Transverse colon (tissue), 4 donors: Measurements from ENCODE around the gene CHPT1. TPM values are rescaled to one million over a fixed set of nuclear protein-coding genes. Genes with fewer than 3 reads are reported as not detected.

Source experiments
- DNase-seq: peaks from one replicate; pipeline ENCODE4 v3.0.0-alpha.2; 2019
- H3K27ac ChIP-seq, 4 donors: fragments of 200-600 bp; sonication (generic); 2 replicates each; pipeline ENCODE4 v1.5.1; 2016 to 2018; ENCODE audit warnings: inconsistent platforms in 4 of 4
- H3K27me3 ChIP-seq: fragments of 200-600 bp; sonication (generic); 2 replicates; pipeline ENCODE4 v1.5.1; 2017; ENCODE audit warnings: inconsistent platforms
- H3K36me3 ChIP-seq, 4 donors: fragments of 200-600 bp; sonication (generic); 2 replicates each; pipeline ENCODE4 v1.5.1; 2017 to 2019; ENCODE audit warnings: inconsistent platforms in 4 of 4
- H3K4me1 ChIP-seq, 4 donors: fragments of 200-600 bp; sonication (generic); 2 replicates each; pipeline ENCODE4 v1.5.1; 2017 to 2020; ENCODE audit warnings: inconsistent platforms in 4 of 4
- H3K4me3 ChIP-seq, 4 donors: fragments of 200-600 bp; sonication (generic); 1 replicate in 1 of 4; 2 replicates in 3 of 4; pipeline versions ENCODE4 v1.5.1 to v1.6.1; 2017 to 2019; ENCODE audit warnings: inconsistent platforms in 4 of 4
- H3K9me3 ChIP-seq, 2 donors: fragments of 200-600 bp; sonication (generic); 2 replicates each; pipeline ENCODE4 v1.5.1; 2017 to 2019; ENCODE audit warnings: inconsistent platforms in 2 of 2
- EP300 ChIP-seq: sonication (generic); formaldehyde crosslinking; IDR thresholded peaks from one replicate; pipeline ENCODE4 v1.6.1; 2017; ENCODE audit warnings: antibody characterized with exemption, low read depth
- POLR2A ChIP-seq: fragments of 450-650 bp; IDR thresholded peaks from one replicate; pipeline ENCODE4 v1.6.1; 2016; ENCODE audit warnings: antibody characterized with exemption, mild to moderate bottlenecking, moderate library complexity
- POLR2AphosphoS5 ChIP-seq, 3 donors: sonication (generic); formaldehyde crosslinking; IDR thresholded peaks; one replicate each; pipeline ENCODE4 v1.6.1; 2016; ENCODE audit warnings: antibody characterized with exemption in 3 of 3
- WGBS, 2 donors: methylation state at CpG; one replicate each; pipeline ENCODE4 v1.1.5; 2018; ENCODE audit warnings: low coverage in 1 of 2; 5-methylcytosine and 5-hydroxymethylcytosine counted together
- in situ Hi-C, 4 donors: fragments of 200-750 bp; cut with MboI; loops; one replicate each; pipeline versions ENCODE4 v1.15.0 to v1.15.1; 2017; ENCODE audit warnings: low sequenced_read_pairs in 3 of 4, low pct_ligation_motif_present in 1 of 4, low pct_unique_long_range_greater_than_20kb in 1 of 4
- intact Hi-C: fragments of 100-400 bp; cut with DNase I; formaldehyde crosslinking; loops from one replicate; pipeline ENCODE4 v1.15.1; 2023; ENCODE audit warnings: low total_unique reads
- total RNA-seq, 4 donors: library from RNA; depleted of rRNA; stranded (reverse); fragments of >200 nt; gene quantifications; one replicate each; pipeline ENCODE4 v1.1.0, GENCODE V29; 2016
- TF ChIP-seq, protein P1 (sequence below), 5 experiments: fragments of 200-600 bp in 3 of 5; fragments of 450-650 bp in 2 of 5; sonication (generic) in 3 of 5; IDR thresholded peaks; 1 replicate in 2 of 5; 2 replicates in 3 of 5; pipeline ENCODE4 v1.5.1; 2016 to 2017; ENCODE audit warnings: antibody characterized with exemption in 5 of 5, inconsistent platforms in 3 of 5, mild to moderate bottlenecking in 2 of 5, moderate library complexity in 1 of 5

Gene CHPT1
- total RNA-seq, 4 donors from 2014 or later, result 114 to 215 (median 138) TPM

DNA sequence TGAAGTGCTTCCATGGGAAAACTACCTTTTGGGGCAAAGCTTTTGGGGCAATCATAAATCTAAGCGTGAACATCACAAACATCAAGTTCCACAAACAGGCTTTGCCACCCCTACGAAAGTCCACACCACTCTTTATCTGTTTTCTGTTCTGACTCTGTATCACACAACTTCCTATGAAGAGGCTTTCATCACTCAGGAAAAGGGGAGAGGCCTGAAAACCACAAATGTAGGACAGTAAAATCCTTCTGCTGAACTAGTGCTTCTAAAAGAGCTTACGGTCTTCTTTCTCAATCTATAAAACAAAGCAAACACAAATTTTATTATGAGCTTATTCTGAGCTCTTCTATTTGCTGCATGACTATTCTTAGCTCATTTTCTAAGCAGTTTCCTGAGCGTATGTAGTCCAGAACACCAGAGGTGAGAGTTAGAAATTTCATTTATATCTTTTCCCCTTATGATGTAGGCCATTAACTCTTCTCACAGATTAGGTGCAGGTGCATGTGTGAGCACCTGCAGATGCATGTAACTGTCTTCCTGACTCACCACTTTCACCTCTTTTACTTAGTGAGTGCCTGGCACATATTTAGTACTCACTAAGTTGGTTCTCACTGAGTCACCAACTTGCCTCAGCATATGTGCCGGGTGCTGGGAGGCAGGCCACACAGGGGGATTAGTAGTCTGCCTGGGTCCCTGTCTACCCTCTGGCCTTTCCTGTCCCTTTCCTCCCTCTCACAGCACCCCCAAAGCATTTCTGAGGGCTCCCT is 74.8 kb downstream of the CHPT1 start:
- intact Hi-C loops, result loop anchor here (2.0 kb wide), 1 partner anchor 67 kb away; no protein-coding TSS in a partner anchor
- TF ChIP-seq, protein P1, sequence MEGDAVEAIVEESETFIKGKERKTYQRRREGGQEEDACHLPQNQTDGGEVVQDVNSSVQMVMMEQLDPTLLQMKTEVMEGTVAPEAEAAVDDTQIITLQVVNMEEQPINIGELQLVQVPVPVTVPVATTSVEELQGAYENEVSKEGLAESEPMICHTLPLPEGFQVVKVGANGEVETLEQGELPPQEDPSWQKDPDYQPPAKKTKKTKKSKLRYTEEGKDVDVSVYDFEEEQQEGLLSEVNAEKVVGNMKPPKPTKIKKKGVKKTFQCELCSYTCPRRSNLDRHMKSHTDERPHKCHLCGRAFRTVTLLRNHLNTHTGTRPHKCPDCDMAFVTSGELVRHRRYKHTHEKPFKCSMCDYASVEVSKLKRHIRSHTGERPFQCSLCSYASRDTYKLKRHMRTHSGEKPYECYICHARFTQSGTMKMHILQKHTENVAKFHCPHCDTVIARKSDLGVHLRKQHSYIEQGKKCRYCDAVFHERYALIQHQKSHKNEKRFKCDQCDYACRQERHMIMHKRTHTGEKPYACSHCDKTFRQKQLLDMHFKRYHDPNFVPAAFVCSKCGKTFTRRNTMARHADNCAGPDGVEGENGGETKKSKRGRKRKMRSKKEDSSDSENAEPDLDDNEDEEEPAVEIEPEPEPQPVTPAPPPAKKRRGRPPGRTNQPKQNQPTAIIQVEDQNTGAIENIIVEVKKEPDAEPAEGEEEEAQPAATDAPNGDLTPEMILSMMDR (IDR thresholded peaks at IDR 0.05), result no peak
- TF ChIP-seq POLR2AphosphoS5 (IDR thresholded peaks at IDR 0.05) (no peak), POLR2A (no peak), EP300 (no peak)
- WGBS, 2 donors, result 51 to 57% methylated on average over 3 to 5 of the region's 5 CpGs

DNA sequence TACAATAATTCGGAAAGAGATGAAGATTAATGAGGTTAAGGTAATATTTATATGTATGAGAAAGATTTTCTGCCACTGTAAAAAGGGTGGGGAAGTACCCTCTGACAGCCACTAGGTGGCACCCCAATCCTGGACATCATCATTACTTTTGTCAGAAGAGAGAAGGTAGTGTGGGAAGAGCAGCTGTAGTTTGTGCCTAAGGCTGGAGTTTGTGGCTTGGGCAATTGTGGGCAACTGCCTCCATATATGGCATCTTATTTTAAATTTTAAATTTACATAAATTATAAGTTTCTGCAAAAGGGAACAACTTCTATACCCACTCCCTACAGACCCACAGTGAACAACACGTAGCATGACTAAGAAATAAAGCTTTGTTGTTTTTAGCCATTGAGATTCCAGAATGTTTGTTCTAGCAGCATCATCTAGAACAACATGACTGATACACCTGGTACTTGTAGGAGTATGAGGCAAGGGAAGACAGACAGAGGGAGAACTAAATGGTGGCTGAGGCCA is 76.3 kb downstream of the CHPT1 start:
- DNase-seq, result peak; percentile 69
- in situ Hi-C loops, result loop anchor here in 3 of 4 donors (5.0 to 25.0 kb wide), 5 partner anchors 59 to 361 kb away; partner anchors contain the start of genes ARL1 (in 2 of the 3) and GNPTAB (in 2 of the 3)
- Histone ChIP-seq H3K9me3 (no peaks in the 10 kb centered on the region), H3K36me3 (peaks cover 0 to 12% (median 5%) of the 10 kb centered on the region in 4 donors), H3K27ac (no peak overlapping the region), H3K4me3 (no peak overlapping the region), H3K27me3 (no peaks in the 10 kb centered on the region), H3K4me1 (peaks cover 0 to 41% (median 0%) of the 10 kb centered on the region in 4 donors)
- TF ChIP-seq EP300 (no peak), POLR2AphosphoS5 (IDR thresholded peaks at IDR 0.05) (peak in 1 of 3 donors; percentile 53)
- TF ChIP-seq, protein P1 (IDR thresholded peaks at IDR 0.05), result peak; percentile 93 to 96 (median 95)
- intact Hi-C loops, result loop anchor here (2.0 kb wide), 1 partner anchor 65 kb away; no protein-coding TSS in a partner anchor
- WGBS, 2 donors, result 50 to 52% methylated on average over 2 of the region's 2 CpGs

More for the DNA sequence above, 74.8 kb downstream of the CHPT1 start:
- DNase-seq, result no peak
- in situ Hi-C loops, result loop anchor here in 3 of 4 donors (5.0 to 25.0 kb wide), 5 partner anchors 60 to 360 kb away; partner anchors contain the start of genes ARL1 (in 2 of the 3) and GNPTAB (in 2 of the 3)
- Histone ChIP-seq H3K9me3 (no peaks in the 10 kb centered on the region), H3K27me3 (no peaks in the 10 kb centered on the region), H3K27ac (no peak overlapping the region), H3K36me3 (peaks cover 0 to 19% (median 9%) of the 10 kb centered on the region in 4 donors), H3K4me1 (peaks cover 0 to 26% (median 0%) of the 10 kb centered on the region in 4 donors), H3K4me3 (no peak overlapping the region)

DNA sequence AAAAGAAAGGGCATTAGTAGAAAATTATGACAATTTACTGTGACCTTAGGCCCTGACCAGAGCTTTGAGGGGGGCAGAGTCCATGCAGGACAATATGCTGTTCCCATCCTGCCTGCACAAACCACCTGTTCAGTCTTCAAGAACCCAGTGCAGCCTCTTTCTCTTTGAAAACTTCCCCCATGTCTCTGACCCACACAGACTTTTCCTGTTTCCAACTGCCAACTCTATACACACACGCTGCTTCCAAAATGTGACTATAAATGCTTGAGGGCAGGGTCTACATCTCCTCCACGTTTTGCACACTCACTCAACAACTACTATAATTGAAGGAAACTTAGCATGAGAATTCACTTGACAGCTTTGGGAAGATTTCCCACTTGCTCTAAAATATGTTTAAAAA is 78.4 kb downstream of the CHPT1 start:
- intact Hi-C loops, result no loop called here
- peaks cover 0 to 57% (median 0%) of the 10 kb centered on the region in 4 donors for H3K4me1 ChIP-seq
- peaks cover 0 to under 1% (median 0%) of the 10 kb centered on the region in 4 donors for H3K36me3 ChIP-seq
- H3K9me3 ChIP-seq, result no peaks in the 10 kb centered on the region
- H3K27me3 ChIP-seq, result no peaks in the 10 kb centered on the region
- no peak overlapping the region for H3K4me3 ChIP-seq
- 49 to 56% methylated on average over 2 of the region's 2 CpGs for WGBS, 2 donors
- no peak overlapping the region for H3K27ac ChIP-seq
- TF ChIP-seq POLR2A (no peak), POLR2AphosphoS5 (IDR thresholded peaks at IDR 0.05) (no peak), EP300 (no peak)
- TF ChIP-seq, protein P1 (IDR thresholded peaks at IDR 0.05), result no peak
- in situ Hi-C loops, result loop anchor here in 2 of 4 donors (10.0 kb wide), 2 partner anchors 59 to 69 kb away; partner anchors contain the start of gene GNPTAB (in 1 of the 2)
- no peak for DNase-seq

DNA sequence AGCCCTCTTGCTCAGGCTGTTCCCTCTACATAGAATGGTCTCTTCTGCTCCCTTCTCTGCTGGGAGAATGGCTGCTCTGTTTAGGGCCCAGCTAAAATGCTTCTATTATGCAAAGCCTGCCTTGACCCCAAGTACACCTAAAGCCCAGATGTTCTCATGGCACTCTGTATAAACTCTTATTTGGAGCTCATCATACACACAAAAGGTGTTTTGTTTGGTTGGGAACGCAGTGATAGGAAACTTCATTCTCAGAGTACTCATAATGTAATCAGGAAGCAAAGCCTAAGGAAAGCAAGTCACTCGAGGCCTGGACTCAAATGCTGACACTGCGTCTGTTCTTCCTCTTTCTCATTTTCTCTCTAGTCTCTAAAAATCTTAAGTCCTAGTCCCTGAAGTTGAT is 80.0 kb downstream of the CHPT1 start:
- WGBS, 2 donors, result 39% methylated on average over 3 of the region's 3 CpGs; no CpG with 5 or more reads in 1 of the 2 donors
- peak overlapping the region; percentile 9 to 30 (median 20) for H3K27ac ChIP-seq
- in situ Hi-C loops, result loop anchor here in 2 of 4 donors (10.0 kb wide), 2 partner anchors 57 to 67 kb away; partner anchors contain the start of gene GNPTAB (in 1 of the 2)

More for the DNA sequence above, 80.0 kb downstream of the CHPT1 start:
- H3K4me3 ChIP-seq, result no peak overlapping the region
- no peaks in the 10 kb centered on the region for H3K9me3 ChIP-seq
- no peaks in the 10 kb centered on the region for H3K27me3 ChIP-seq
- no peak for DNase-seq
- intact Hi-C loops, result no loop called here
- H3K4me1 ChIP-seq, result peaks cover 0 to 52% (median 0%) of the 10 kb centered on the region in 4 donors
- no peaks in the 10 kb centered on the region for H3K36me3 ChIP-seq
- TF ChIP-seq POLR2AphosphoS5 (IDR thresholded peaks at IDR 0.05), result no peak
- TF ChIP-seq, protein P1 (IDR thresholded peaks at IDR 0.05), result no peak
